HCT116 (cell line): ENCODE measurements around the gene PPP2R5A. TPM values are rescaled to one million over a fixed set of nuclear protein-coding genes. Genes with fewer than 3 reads are reported as not detected.
"Not testable (repeated sequence)": the region's sequence is repeated elsewhere in the genome, so short reads cannot be mapped to it uniquely, and the experiment has no call there.

ENCODE experiments used
- ATAC-seq: fragments of 200-7000 bp; cut with Tn5 transposase; 2 replicates; pipeline ENCODE4 v1.9.1; 2020; ENCODE audit warnings: mild to moderate bottlenecking, moderate library complexity
- BruUV-seq: library from RNA; stranded (reverse); fragments of 400-500 nt; replicated peaks from 2 replicates; lab custom pipeline; 2021; lab: Mats Ljungman, UMichigan
- CTCF ChIA-PET: fragments of 300-600 bp; sonication (Branson Sonifier 250); formaldehyde crosslinking; loops from one replicate; lab custom pipeline; 2021; ENCODE audit warnings: antibody characterized with exemption; lab: Charles Lee
- POLR2A ChIA-PET: fragments of 300-600, 350-600 bp; sonication (Branson Sonifier 250); formaldehyde crosslinking; loops from one replicate; lab custom pipeline; 2021; ENCODE audit warnings: antibody characterized with exemption; lab: Charles Lee
- RAD21 ChIA-PET, 2 experiments: fragments of 300-600 bp; sonication (Branson Sonifier 250); formaldehyde crosslinking; loops; one replicate each; lab custom pipeline; 2023; ENCODE audit warnings: low total read pairs in 2 of 2; ENCODE audit not compliant: uncharacterized antibody in 2 of 2, unreplicated experiment in 2 of 2, low non-redundant PET in 1 of 2; lab: Charles Lee
- DNase-seq: peaks from one replicate; pipeline ENCODE4 v3.0.0-alpha.2; 2010; ENCODE audit warnings: low read depth, low spot score
- H2AFZ ChIP-seq: fragments of 200-600 bp; shearing (Covaris generic), sonication (generic); 2 replicates; pipeline ENCODE4 v1.6.1; 2017; ENCODE audit warnings: low read depth, mixed run types, mixed read lengths, antibody characterized with exemption, low read length; ENCODE audit not compliant: poor library complexity, severe bottlenecking
- H3K27ac ChIP-seq: 2 replicates; pipeline ENCODE4 v1.5.1; 2012; ENCODE audit warnings: low read depth, low read length
- H3K27me3 ChIP-seq: fragments of 200-600 bp; sonication (generic); 2 replicates; pipeline ENCODE4 v1.6.1; 2016; ENCODE audit warnings: mixed run types, low read length, mixed read lengths; ENCODE audit not compliant: insufficient read depth
- H3K36me3 ChIP-seq, 2 experiments: fragments of 200-500 bp in 1 of 2; fragments of 200-600 bp in 1 of 2; sonication (Bioruptor generic) in 1 of 2; sonication (generic) in 1 of 2; 2 replicates each; pipeline versions ENCODE4 v1.5.1 to v1.6.1; 2014 to 2016; ENCODE audit warnings: low read length in 2 of 2, inconsistent platforms in 1 of 2, mixed read lengths in 1 of 2, mixed run types in 1 of 2; ENCODE audit not compliant: insufficient read depth in 2 of 2, control insufficient read depth in 1 of 2
- H3K4me1 ChIP-seq, 2 experiments: fragments of 200-600 bp in 1 of 2; sonication (generic) in 1 of 2; 2 replicates each; pipeline versions ENCODE4 v1.5.1 to v1.6.1; 2012 to 2017; ENCODE audit warnings: low read length in 2 of 2, inconsistent platforms in 1 of 2, mild to moderate bottlenecking in 1 of 2, mixed read lengths in 1 of 2, mixed run types in 1 of 2, moderate library complexity in 1 of 2; ENCODE audit not compliant: insufficient read depth in 2 of 2, control insufficient read depth in 1 of 2
- H3K4me2 ChIP-seq: fragments of 200-600 bp; sonication (generic); 2 replicates; pipeline ENCODE4 v1.6.1; 2017; ENCODE audit warnings: mixed run types, low read length, mixed read lengths
- H3K4me3 ChIP-seq, 2 experiments: fragments of 200-600 bp in 1 of 2; sonication (generic) in 1 of 2; replicated peaks in 1 of 2; 2 replicates each; pipeline ENCODE4 v1.5.1; 2011 to 2016; ENCODE audit warnings: low read length in 2 of 2, control low read depth in 1 of 2, low read depth in 1 of 2, mild to moderate bottlenecking in 1 of 2, mixed read lengths in 1 of 2, mixed run types in 1 of 2
- H3K79me2 ChIP-seq: fragments of 200-600 bp; sonication (generic); 2 replicates; pipeline ENCODE4 v1.6.1; 2017; ENCODE audit warnings: mild to moderate bottlenecking, mixed run types, low read length, moderate library complexity, mixed read lengths; ENCODE audit not compliant: insufficient read depth
- H3K9ac ChIP-seq: fragments of 200-600 bp; sonication (generic); 2 replicates; pipeline ENCODE4 v1.6.1; 2016; ENCODE audit warnings: low read length, mixed read lengths
- H3K9me2 ChIP-seq: fragments of 200-600 bp; sonication (generic), shearing (Covaris generic); 2 replicates; pipeline ENCODE4 v1.6.1; 2017; ENCODE audit warnings: mixed run types, mild to moderate bottlenecking, moderate library complexity; ENCODE audit not compliant: insufficient read depth
- H3K9me3 ChIP-seq, 2 experiments: fragments of 200-500 bp in 1 of 2; fragments of 200-600 bp in 1 of 2; sonication (Bioruptor generic) in 1 of 2; sonication (generic) in 1 of 2; 2 replicates each; pipeline ENCODE4 v1.6.1; 2014 to 2017; ENCODE audit warnings: low read length in 2 of 2, mixed read lengths in 2 of 2, inconsistent platforms in 1 of 2, low read depth in 1 of 2, mild to moderate bottlenecking in 1 of 2, mixed run types in 1 of 2, moderate library complexity in 1 of 2; ENCODE audit not compliant: control insufficient read depth in 1 of 2, insufficient read depth in 1 of 2
- H4K20me1 ChIP-seq: fragments of 200-600 bp; sonication (generic), shearing (Covaris generic); 2 replicates; pipeline ENCODE4 v1.6.1; 2017; ENCODE audit warnings: mixed run types, mild to moderate bottlenecking, moderate library complexity; ENCODE audit not compliant: insufficient read depth
- CBX3 ChIP-seq: IDR thresholded peaks from 2 replicates; pipeline ENCODE4 v1.6.1; 2012; ENCODE audit warnings: low read depth
- MAX ChIP-seq: IDR thresholded peaks from 2 replicates; pipeline ENCODE4 v1.6.1; 2012
- intact Hi-C: fragments of 100-400 bp; cut with micrococcal nuclease; formaldehyde crosslinking; loops from 2 replicates; pipeline ENCODE4 v1.10.0; 2022
- total RNA-seq: library from RNA; stranded (reverse); gene quantifications from one replicate; pipeline ENCODE4 v1.2.1, GENCODE V29; 2021; ENCODE audit not compliant: unreplicated experiment

The PPP2R5A gene
- total RNA-seq, 1 experiment from 2014 or later: 33.1 TPM

- peaks cover 9% of the 10 kb centered on the region; the same call in 1 of the 2 replicates for H3K79me2 ChIP-seq
- H3K9me2 ChIP-seq: no peaks in the 10 kb centered on the region
- peaks cover 9 to 12% of the 10 kb centered on the region in 2 experiments for H3K36me3 ChIP-seq
- no TSS peak for BruUV-seq
- no peak overlapping the region for H3K4me2 ChIP-seq
- ChIA-PET POLR2A (no interaction called here), CTCF (no interaction called here), RAD21 (no interaction called here)
- DNase-seq (no peak), ATAC-seq (no peak)
- H3K9ac ChIP-seq: no peak overlapping the region
- no peak overlapping the region for H3K27ac ChIP-seq
- H4K20me1 ChIP-seq: no peaks in the 10 kb centered on the region
- intact Hi-C loops: no loop called here
- no peaks in the 10 kb centered on the region for H3K9me3 ChIP-seq
- H3K4me1 ChIP-seq: no peaks in the 10 kb centered on the region
- TF ChIP-seq CBX3 (no peak), MAX (no peak)
- no peak overlapping the region for H3K4me3 ChIP-seq
- H3K27me3 ChIP-seq: no peaks in the 10 kb centered on the region
- H2AFZ ChIP-seq: no peak overlapping the region
Observed at GRCh38 chr1:212388985-212389716, 103.9 kb downstream of the PPP2R5A start.

GRCh38 chr1:212395678-212396437 is 110.6 kb downstream of the PPP2R5A start:
- POLR2A ChIA-PET: not testable (repeated sequence)

More at GRCh38 chr1:212395678-212396437, 110.6 kb downstream of the PPP2R5A start:
- H3K4me2 ChIP-seq, intact Hi-C loops, H2AFZ ChIP-seq, H4K20me1 ChIP-seq, ATAC-seq, H3K4me3 ChIP-seq, H3K27ac ChIP-seq, H3K27me3 ChIP-seq, RAD21 ChIA-PET, H3K9ac ChIP-seq, DNase-seq, H3K9me2 ChIP-seq, BruUV-seq, CTCF ChIA-PET, H3K4me1 ChIP-seq: not testable (repeated sequence)
- Histone ChIP-seq H3K36me3 (peaks cover 0 to 25% of the 10 kb centered on the region in 2 experiments; a peak in 2 of 4 replicates), H3K79me2 (peaks cover 20% of the 10 kb centered on the region), H3K9me3 (peaks cover 7 to 15% of the 10 kb centered on the region in 2 experiments)
